Measurements from ENCODE around the gene EDRF1. TPM values are rescaled to one million over a fixed set of nuclear protein-coding genes. Genes with fewer than 3 reads are reported as not detected.

Gene EDRF1
- total and polyA plus RNA-seq, 2 donors (not counting 1 experiment from before 2014, with no cell fraction given) = 26.1 to 63.0 TPM

GRCh38 chr10:125672884-125673283, 46.6 kb upstream of the EDRF1 start:
- no peaks in the 10 kb centered on the region for H3K36me3 ChIP-seq (replicated peaks in 1 of 2; ENCODE audit: control extremely low read depth in 1 of 2, control insufficient read depth in 1 of 2, extremely low read depth in 1 of 2, insufficient read depth in 2 of 2, low read length in 1 of 2)
- no peak for DNase-seq
- no peak overlapping the region for H3K4me3 Mint-ChIP-seq
- no peak overlapping the region for H3K27ac ChIP-seq (ENCODE audit: low read length in 2 of 2)
- no peak for TF ChIP-seq EZH2 (IDR thresholded peaks at IDR 0.05; ENCODE audit: borderline replicate concordance, insufficient read depth, low read depth, low read length, poor library complexity, severe bottlenecking)
- no peak for TF ChIP-seq CTCF (IDR thresholded peaks at IDR 0.05)
- H3K27ac Mint-ChIP-seq = no peak overlapping the region
- H3K4me1 Mint-ChIP-seq = no peaks in the 10 kb centered on the region
- no peak for ATAC-seq (ENCODE audit: low read depth)
- intact Hi-C loops (cut with micrococcal nuclease) = no loop called here
- H3K4me2 ChIP-seq (replicated peaks; ENCODE audit: low read depth, low read length, poor library complexity, severe bottlenecking) = no peak overlapping the region
- no peak overlapping the region for H2AFZ ChIP-seq (ENCODE audit: insufficient read depth, low read depth, low read length, poor library complexity, severe bottlenecking)
- H3K27me3 ChIP-seq (replicated peaks in 1 of 4; ENCODE audit: control extremely low read depth in 1 of 4, control insufficient read depth in 3 of 4, insufficient read depth in 4 of 4, low read length in 3 of 4) = no peaks in the 10 kb centered on the region
- H3K9ac ChIP-seq (ENCODE audit: low read length) = no peak overlapping the region
- H3K9me3 Mint-ChIP-seq (ENCODE audit: insufficient read depth) = peaks cover 28% of the 10 kb centered on the region
- no peaks in the 10 kb centered on the region for H3K79me2 ChIP-seq (ENCODE audit: control insufficient read depth, insufficient read depth, low read length)
- H3K9me3 ChIP-seq (ENCODE audit: control extremely low read depth in 1 of 3, control insufficient read depth in 2 of 3, insufficient read depth in 1 of 3, low read length in 2 of 3) = peaks cover 0 to 20% (median 11%) of the 10 kb centered on the region in 3 donors
- no CpG with 5 or more reads among the region's 1 CpG for WGBS (ENCODE audit: insufficient coverage)
- ChIA-PET CTCF (no interaction called here), POLR2A (no interaction called here)
- H4K20me1 ChIP-seq (ENCODE audit: control insufficient read depth, insufficient read depth, low read length, poor library complexity, severe bottlenecking) = no peaks in the 10 kb centered on the region
- H3K4me3 ChIP-seq (ENCODE audit: control extremely low read depth in 1 of 5, extremely low read depth in 1 of 5, insufficient read depth in 1 of 5, low read depth in 2 of 5, low read length in 4 of 5) = no peak overlapping the region
- peaks cover 25% of the 10 kb centered on the region for H3K27me3 Mint-ChIP-seq
- no peaks in the 10 kb centered on the region for H3K4me1 ChIP-seq (ENCODE audit: control insufficient read depth in 2 of 2, insufficient read depth in 2 of 2, low read length in 2 of 2)

GRCh38 chr10:125679436-125679835, 40.1 kb upstream of the EDRF1 start:
- CTCF ChIA-PET = no interaction called here
- H3K4me3 Mint-ChIP-seq = no peak overlapping the region

More at GRCh38 chr10:125679436-125679835, 40.1 kb upstream of the EDRF1 start:
- POLR2A ChIA-PET = no interaction called here
- WGBS (ENCODE audit: insufficient coverage) = 100% methylated on average over 5 of the region's 11 CpGs
- Histone ChIP-seq H3K4me1 (ENCODE audit: control insufficient read depth in 2 of 2, insufficient read depth in 2 of 2, low read length in 2 of 2) (no peaks in the 10 kb centered on the region), H3K4me3 (ENCODE audit: control extremely low read depth in 1 of 5, extremely low read depth in 1 of 5, insufficient read depth in 1 of 5, low read depth in 2 of 5, low read length in 4 of 5) (no peak overlapping the region), H4K20me1 (ENCODE audit: control insufficient read depth, insufficient read depth, low read length, poor library complexity, severe bottlenecking) (no peaks in the 10 kb centered on the region), H3K36me3 (replicated peaks in 1 of 2; ENCODE audit: control extremely low read depth in 1 of 2, control insufficient read depth in 1 of 2, extremely low read depth in 1 of 2, insufficient read depth in 2 of 2, low read length in 1 of 2) (no peaks in the 10 kb centered on the region), H3K27me3 (replicated peaks in 1 of 4; ENCODE audit: control extremely low read depth in 1 of 4, control insufficient read depth in 3 of 4, insufficient read depth in 4 of 4, low read length in 3 of 4) (peaks cover 0 to 14% (median 3%) of the 10 kb centered on the region in 4 experiments), H3K27ac (ENCODE audit: low read length in 2 of 2) (no peak overlapping the region), H3K9ac (ENCODE audit: low read length) (no peak overlapping the region), H3K4me2 (replicated peaks; ENCODE audit: low read depth, low read length, poor library complexity, severe bottlenecking) (no peak overlapping the region), H2AFZ (ENCODE audit: insufficient read depth, low read depth, low read length, poor library complexity, severe bottlenecking) (no peak overlapping the region), H3K9me3 (ENCODE audit: control extremely low read depth in 1 of 3, control insufficient read depth in 2 of 3, insufficient read depth in 1 of 3, low read length in 2 of 3) (peaks cover 3 to 28% (median 15%) of the 10 kb centered on the region in 3 donors), H3K79me2 (ENCODE audit: control insufficient read depth, insufficient read depth, low read length) (no peaks in the 10 kb centered on the region)
- no peak overlapping the region for H3K27ac Mint-ChIP-seq
- ATAC-seq (ENCODE audit: low read depth) (no peak), DNase-seq (no peak)
- peaks cover 15% of the 10 kb centered on the region for H3K27me3 Mint-ChIP-seq
- intact Hi-C loops (cut with micrococcal nuclease) = no loop called here
- no peaks in the 10 kb centered on the region for H3K4me1 Mint-ChIP-seq
- H3K9me3 Mint-ChIP-seq (ENCODE audit: insufficient read depth) = peaks cover 7% of the 10 kb centered on the region
- TF ChIP-seq CTCF (IDR thresholded peaks at IDR 0.05) (no peak), EZH2 (IDR thresholded peaks at IDR 0.05; ENCODE audit: borderline replicate concordance, insufficient read depth, low read depth, low read length, poor library complexity, severe bottlenecking) (no peak)

Data from B cell (primary cell).